Gastrocnemius medialis (tissue), 4 donors: ENCODE results near the gene PRKCD. TPM values are rescaled to one million over a fixed set of nuclear protein-coding genes. Genes with fewer than 3 reads are reported as not detected.

Experiments
- ATAC-seq, 2 donors: fragments of 150-250 bp; one replicate each; pipeline ENCODE4 v1.9.1; 2016
- DNase-seq, 2 donors: peaks; one replicate each; pipeline ENCODE4 v3.0.0-alpha.2; 2019
- H3K27ac ChIP-seq, 4 donors: fragments of 200-600 bp; sonication (generic); 1 replicate in 1 of 4; 2 replicates in 3 of 4; pipeline ENCODE4 v1.5.1; 2016 to 2018; ENCODE audit warnings: mild to moderate bottlenecking in 2 of 4, moderate library complexity in 1 of 4
- H3K27me3 ChIP-seq, 3 donors: fragments of 200-600 bp; sonication (generic) in 2 of 3; 1 replicate in 1 of 3; 2 replicates in 2 of 3; pipeline versions ENCODE4 v1.5.1 to v1.6.0; 2016 to 2019; ENCODE audit warnings: mild to moderate bottlenecking in 1 of 3, moderate library complexity in 1 of 3
- H3K36me3 ChIP-seq, 2 donors: fragments of 200-600 bp; sonication (generic) in 1 of 2; one replicate each; pipeline ENCODE4 v1.5.1; 2017 to 2018
- H3K4me1 ChIP-seq, 2 donors: fragments of 200-600 bp; sonication (generic) in 1 of 2; one replicate each; pipeline ENCODE4 v1.5.1; 2016 to 2017; ENCODE audit warnings: mild to moderate bottlenecking in 2 of 2
- H3K4me3 ChIP-seq, 4 donors: fragments of 200-600 bp; sonication (generic) in 3 of 4; 1 replicate in 1 of 4; 2 replicates in 3 of 4; pipeline ENCODE4 v1.5.1; 2016 to 2019; ENCODE audit warnings: mild to moderate bottlenecking in 2 of 4
- H3K9me3 ChIP-seq, 3 donors: fragments of 200-600 bp; sonication (generic) in 2 of 3; 1 replicate in 1 of 3; 2 replicates in 2 of 3; pipeline ENCODE4 v1.5.1; 2016 to 2019
- CTCF ChIP-seq, 5 experiments: fragments of 450-650 bp in 3 of 5; fragments of 200-600 bp in 2 of 5; sonication (generic) in 2 of 5; IDR thresholded peaks in 4 of 5; conservative IDR thresholded peaks in 1 of 5; 1 replicate in 4 of 5; 2 replicates in 1 of 5; pipeline ENCODE4 v1.5.1; 2016 to 2019; ENCODE audit warnings: antibody characterized with exemption in 5 of 5, mild to moderate bottlenecking in 3 of 5, moderate library complexity in 3 of 5
- POLR2A ChIP-seq, 2 donors: fragments of 450-650 bp; IDR thresholded peaks; one replicate each; pipeline ENCODE4 v1.6.1; 2017; ENCODE audit warnings: antibody characterized with exemption in 2 of 2, mild to moderate bottlenecking in 2 of 2, moderate library complexity in 2 of 2
- in situ Hi-C, 4 donors: fragments of 200-750 bp; cut with MboI; loops; one replicate each; pipeline versions ENCODE4 v1.15.0 to v1.8.0; 2017; ENCODE audit warnings: low sequenced_read_pairs in 4 of 4
- intact Hi-C: fragments of 100-400 bp; cut with DNase I; formaldehyde crosslinking; loops from one replicate; pipeline ENCODE4 v1.15.1; 2023; ENCODE audit warnings: low total_unique reads
- total RNA-seq, 4 donors: library from RNA; depleted of rRNA; stranded (reverse); fragments of >200 nt; gene quantifications; one replicate each; pipeline versions ENCODE4 v1.1.0 to v1.2.3, GENCODE V29; 2016

The PRKCD gene
- total RNA-seq, 4 donors from 2014 or later = 2.1 to 5.9 (median 3.4) TPM

- no peaks in the 10 kb centered on the region for H3K27me3 ChIP-seq
- DNase-seq = peak; percentile 53 to 84
- in situ Hi-C loops (no loop called here), intact Hi-C loops (no loop called here)
- peak overlapping the region; percentile 66 to 81 (median 72) for H3K27ac ChIP-seq
- ATAC-seq = peak; percentile 61 to 89
- TF ChIP-seq POLR2A (IDR thresholded peaks at IDR 0.05) = no peak
- TF ChIP-seq CTCF (IDR thresholded peaks at IDR 0.05 in 4 of 5, conservative IDR thresholded peaks at IDR 0.05 in 1 of 5) = no peak
- H3K9me3 ChIP-seq = no peaks in the 10 kb centered on the region
- H3K4me1 ChIP-seq = peaks cover 40 to 47% of the 10 kb centered on the region in 2 donors
- H3K36me3 ChIP-seq = peaks cover 0 to 35% of the 10 kb centered on the region in 2 donors
- no peak overlapping the region for H3K4me3 ChIP-seq
Measured at GRCh38 chr3:53240989-53241972, 80.3 kb downstream of the PRKCD start.

DNA sequence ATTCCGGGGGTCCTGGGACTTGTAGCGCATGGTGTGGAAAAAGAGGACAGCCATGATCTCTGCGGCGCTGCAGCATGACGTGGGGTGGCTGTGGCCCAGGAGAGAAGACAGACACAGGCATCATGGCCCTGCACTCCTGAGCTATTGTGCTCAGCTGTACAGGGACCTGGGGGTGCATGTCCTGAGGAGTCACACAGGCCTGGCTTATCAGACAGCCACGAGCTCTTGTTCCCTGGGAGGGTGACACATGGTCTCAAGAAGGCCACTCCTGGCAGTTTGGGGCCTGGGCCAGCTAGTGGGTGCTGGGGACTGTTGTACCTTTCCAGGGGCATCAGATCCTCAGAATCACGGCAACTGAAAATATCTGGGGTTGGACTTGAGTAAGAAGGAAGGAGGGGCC, 81.1 kb downstream of the PRKCD start:
- peaks cover 0 to 35% of the 10 kb centered on the region in 2 donors for H3K36me3 ChIP-seq
- DNase-seq (peak; percentile 46 to 47), ATAC-seq (peak in 1 of 2 donors; percentile 72)
- no peaks in the 10 kb centered on the region for H3K27me3 ChIP-seq
- H3K9me3 ChIP-seq = no peaks in the 10 kb centered on the region
- intact Hi-C loops (no loop called here), in situ Hi-C loops (no loop called here)
- no peak overlapping the region for H3K4me3 ChIP-seq
- no peak for TF ChIP-seq CTCF (IDR thresholded peaks at IDR 0.05 in 4 of 5, conservative IDR thresholded peaks at IDR 0.05 in 1 of 5)
- no peak for TF ChIP-seq POLR2A (IDR thresholded peaks at IDR 0.05)
- H3K27ac ChIP-seq = peak overlapping the region; percentile 66 to 81 (median 72)
- peaks cover 36 to 39% of the 10 kb centered on the region in 2 donors for H3K4me1 ChIP-seq

Other genes with a start within 250 kb of the PRKCD start
- 10 to 100 TPM; 17.5 to 39.7 (median 29.8) TPM for gene SFMBT1, start 115.1 kb upstream of the PRKCD start, total RNA-seq
- 1 to 10 TPM; 2.5 to 5.7 (median 5.2) TPM for gene RFT1, start 30.8 kb upstream of the PRKCD start, total RNA-seq
- 10 to 100 TPM; 18.5 to 41.3 (median 23.8) TPM for gene TKT, start 94.8 kb downstream of the PRKCD start, total RNA-seq
- 10 to 100 TPM; 10.9 to 18.4 (median 15.2) TPM for gene DCP1A, start 186.3 kb downstream of the PRKCD start, total RNA-seq